Right hindlimb (tissue), 1 donor: ENCODE data around the gene MAZ.
"Not testable (repeated sequence)": the region's sequence is repeated elsewhere in the genome, so short reads cannot be mapped to it uniquely, and the experiment has no call there.

Source experiments
- DNase-seq: peaks from one replicate; pipeline ENCODE4 v3.0.0-alpha.2; 2018

The MAZ gene

GRCh38 chr16:29806099-29806579, at the start of gene MAZ:
Gene MAZ (plus strand): TSS chr16:29806529. CDS start chr16:29806702, 173 bp downstream.
- DNase-seq: no peak

- DNase-seq: no peak
These were observed 49.7 kb upstream of the MAZ start for GRCh38 chr16:29756654-29757053.

GRCh38 chr16:29757086-29757485, 49.2 kb upstream of the MAZ start:
- DNase-seq: not testable (repeated sequence)

GRCh38 chr16:29757950-29758466, 48.3 kb upstream of the MAZ start:
- DNase-seq: no peak

- no peak for DNase-seq
These were observed 45.6 kb upstream of the MAZ start for GRCh38 chr16:29760567-29761279.

- not testable (repeated sequence) for DNase-seq
These were observed 45.1 kb upstream of the MAZ start for GRCh38 chr16:29761280-29761651.

GRCh38 chr16:29761882-29762281, 44.4 kb upstream of the MAZ start:
- DNase-seq: no peak

GRCh38 chr16:29763326-29763725, 43.0 kb upstream of the MAZ start:
- no peak for DNase-seq

- DNase-seq: no peak
These were observed 40.9 kb upstream of the MAZ start for GRCh38 chr16:29765167-29766032.

GRCh38 chr16:29766571-29766970, 39.8 kb upstream of the MAZ start:
- no peak for DNase-seq

GRCh38 chr16:29767062-29767461, 39.3 kb upstream of the MAZ start:
- DNase-seq: no peak

- no peak for DNase-seq
These were observed 36.8 kb upstream of the MAZ start for GRCh38 chr16:29769507-29769906.

- no peak for DNase-seq
These were observed 35.9 kb upstream of the MAZ start for GRCh38 chr16:29770250-29770929.

GRCh38 chr16:29772330-29772729, 34.0 kb upstream of the MAZ start:
- DNase-seq: not testable (repeated sequence)

GRCh38 chr16:29774730-29775129, 31.6 kb upstream of the MAZ start:
- DNase-seq: no peak

GRCh38 chr16:29775742-29776408, 30.5 kb upstream of the MAZ start:
- no peak for DNase-seq

- no peak for DNase-seq
These were observed 28.6 kb upstream of the MAZ start, which contains the start of gene ZG16 for GRCh38 chr16:29777576-29778350. Gene ZG16 (plus strand): TSS chr16:29778256. CDS start chr16:29779267, 1,011 bp downstream.

- no peak for DNase-seq
These were observed 26.9 kb upstream of the MAZ start for GRCh38 chr16:29779474-29779873.

- not testable (repeated sequence) for DNase-seq
These were observed 23.0 kb upstream of the MAZ start for GRCh38 chr16:29783094-29783953.

GRCh38 chr16:29784157-29784556, 22.2 kb upstream of the MAZ start:
- no peak for DNase-seq
